CD14-positive monocyte (primary cell): ENCODE measurements around the gene MICAL2. TPM values are rescaled to one million over a fixed set of nuclear protein-coding genes. Genes with fewer than 3 reads are reported as not detected.

Experiments
- DNase-seq, 3 donors: peaks; one replicate each; pipeline ENCODE4 v3.0.0-alpha.2; 2011 to 2022
- H2AFZ ChIP-seq: 2 replicates; pipeline ENCODE4 v1.6.0; 2012; ENCODE audit warnings: mild to moderate bottlenecking, low read depth, low read length, inconsistent platforms; ENCODE audit not compliant: insufficient read depth, poor library complexity, severe bottlenecking
- H3K27ac ChIP-seq, 2 donors: 1 replicate in 1 of 2; 2 replicates in 1 of 2; pipeline ENCODE4 v1.5.1; 2012 to 2013; ENCODE audit warnings: low read length in 2 of 2, control low read depth in 1 of 2, inconsistent platforms in 1 of 2, low read depth in 1 of 2, mild to moderate bottlenecking in 1 of 2
- H3K27me3 ChIP-seq, 2 donors: one replicate each; pipeline versions ENCODE4 v1.6.0 to v1.6.1; 2011 to 2013; ENCODE audit warnings: low read length in 2 of 2; ENCODE audit not compliant: control insufficient read depth in 2 of 2, insufficient read depth in 2 of 2
- H3K36me3 ChIP-seq, 2 donors: replicated peaks in 1 of 2; 1 replicate in 1 of 2; 2 replicates in 1 of 2; pipeline versions ENCODE4 v1.5.1 to v1.6.1; 2012 to 2013; ENCODE audit warnings: low read length in 2 of 2, control low read depth in 1 of 2, inconsistent platforms in 1 of 2, mild to moderate bottlenecking in 1 of 2; ENCODE audit not compliant: insufficient read depth in 2 of 2, control insufficient read depth in 1 of 2
- H3K4me1 ChIP-seq, 2 donors: 1 replicate in 1 of 2; 2 replicates in 1 of 2; pipeline versions ENCODE4 v1.5.1 to v1.6.1; 2012 to 2013; ENCODE audit warnings: low read length in 2 of 2, control low read depth in 1 of 2, inconsistent platforms in 1 of 2, mild to moderate bottlenecking in 1 of 2, moderate library complexity in 1 of 2; ENCODE audit not compliant: insufficient read depth in 2 of 2, control insufficient read depth in 1 of 2
- H3K4me2 ChIP-seq: replicated peaks from 2 replicates; pipeline ENCODE3; 2012; ENCODE audit warnings: low read length, moderate library complexity, mild to moderate bottlenecking; ENCODE audit not compliant: poor library complexity, severe bottlenecking; ENCODE audit errors: extremely low read depth
- H3K4me3 ChIP-seq, 3 experiments: fragments of 200-600 bp in 1 of 3; sonication (generic) in 1 of 3; replicated peaks in 1 of 3; 1 replicate in 2 of 3; 2 replicates in 1 of 3; pipeline ENCODE4 v1.5.1; 2011 to 2013; ENCODE audit warnings: low read length in 3 of 3, mild to moderate bottlenecking in 3 of 3, control low read depth in 2 of 3, low read depth in 2 of 3, inconsistent platforms in 1 of 3, moderate library complexity in 1 of 3
- H3K79me2 ChIP-seq: 2 replicates; pipeline ENCODE4 v1.6.0; 2012; ENCODE audit warnings: mild to moderate bottlenecking, control low read depth, inconsistent platforms, low read length, moderate library complexity; ENCODE audit not compliant: insufficient read depth
- H3K9ac ChIP-seq: 2 replicates; pipeline ENCODE4 v1.6.0; 2017; ENCODE audit warnings: low read length, mild to moderate bottlenecking; ENCODE audit not compliant: insufficient read depth, poor library complexity, severe bottlenecking
- H3K9me3 ChIP-seq, 2 donors: replicated peaks in 1 of 2; 1 replicate in 1 of 2; 2 replicates in 1 of 2; pipeline versions ENCODE4 v1.5.1 to v1.6.1; 2012 to 2013; ENCODE audit warnings: low read length in 2 of 2, control low read depth in 1 of 2; ENCODE audit not compliant: control insufficient read depth in 1 of 2, insufficient read depth in 1 of 2
- H4K20me1 ChIP-seq: 2 replicates; pipeline ENCODE4 v1.6.0; 2012; ENCODE audit warnings: mild to moderate bottlenecking, low read length, control low read depth, moderate library complexity; ENCODE audit not compliant: insufficient read depth
- H3K27ac Mint-ChIP-seq, 7 donors: one replicate each; pipeline ENCODE4 v1.8.0; 2020; ENCODE audit warnings: mild to moderate bottlenecking in 7 of 7, mixed read lengths in 7 of 7, moderate library complexity in 6 of 7, inconsistent platforms in 2 of 7
- H3K27me3 Mint-ChIP-seq, 3 donors: one replicate each; pipeline ENCODE4 v1.8.0; 2021 to 2022; ENCODE audit warnings: low read depth in 3 of 3, mild to moderate bottlenecking in 3 of 3, mixed read lengths in 3 of 3, moderate library complexity in 3 of 3, inconsistent platforms in 1 of 3
- H3K36me3 Mint-ChIP-seq, 2 donors: one replicate each; pipeline ENCODE4 v1.8.0; 2020; ENCODE audit warnings: mixed read lengths in 2 of 2, inconsistent platforms in 1 of 2, mild to moderate bottlenecking in 1 of 2
- H3K4me1 Mint-ChIP-seq: one replicate; pipeline ENCODE4 v1.8.0; 2020; ENCODE audit warnings: mild to moderate bottlenecking, mixed read lengths
- H3K4me3 Mint-ChIP-seq, 2 donors: one replicate each; pipeline ENCODE4 v1.8.0; 2020; ENCODE audit warnings: mild to moderate bottlenecking in 2 of 2, mixed read lengths in 2 of 2, moderate library complexity in 1 of 2
- H3K9me3 Mint-ChIP-seq, 7 donors: one replicate each; pipeline ENCODE4 v1.8.0; 2020 to 2022; ENCODE audit warnings: mixed read lengths in 7 of 7, mild to moderate bottlenecking in 6 of 7, moderate library complexity in 6 of 7, inconsistent platforms in 2 of 7
- WGBS: methylation state at CpG from one replicate; pipeline ENCODE4 v1.1.5; 2013; ENCODE audit warnings: missing lambda C conversion rate; ENCODE audit not compliant: insufficient coverage; 5-methylcytosine and 5-hydroxymethylcytosine counted together
- intact Hi-C, 2 donors: fragments of 100-400 bp; cut with micrococcal nuclease; formaldehyde crosslinking; loops; one replicate each; pipeline versions ENCODE4 v1.15.0 to v1.15.1; 2023
- polyA plus RNA-seq, 3 donors: library from polyadenylated mRNA; depleted of rRNA in 1 of 3; unstranded in 2 of 3; stranded (reverse) in 1 of 3; fragments of 300-500 nt in 2 of 3; fragments of >200 nt in 1 of 3; fragmentation: Illumina TruSeq in 2 of 3; gene quantifications; 1 replicate in 2 of 3; 2 replicates in 1 of 3; pipeline ENCODE4 v1.2.3, GENCODE V29; 2012 to 2021
- TF ChIP-seq, protein P1 (sequence below): fragments of 200-600 bp; IDR thresholded peaks from one replicate; pipeline ENCODE4 v1.8.0; 2022; ENCODE audit warnings: antibody characterized with exemption, mild to moderate bottlenecking

The MICAL2 gene
- polyA plus RNA-seq, 3 donors, result 39.8 to 72.5 (median 44.0) TPM

DNA sequence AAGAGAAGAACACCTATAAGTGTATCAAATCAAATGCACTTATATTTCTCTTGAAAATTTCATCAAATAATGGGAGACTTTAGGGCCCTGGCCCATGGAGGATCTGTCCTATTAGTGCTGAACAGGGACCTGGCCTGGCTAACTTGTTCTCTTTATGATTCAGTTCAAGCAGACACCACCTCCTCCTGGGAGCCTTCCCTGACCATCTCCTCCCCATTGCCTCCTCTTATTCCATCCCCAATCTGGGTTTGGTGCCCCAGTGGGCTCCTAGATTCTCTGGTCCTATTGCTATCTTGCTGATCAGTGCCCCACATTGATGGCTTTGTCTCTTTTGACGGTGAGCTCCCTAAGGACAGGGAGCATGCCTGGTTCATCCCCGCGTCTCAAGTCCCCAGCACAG, 60.1 kb downstream of the MICAL2 start:
- H3K4me2 ChIP-seq, result no peak overlapping the region
- no peaks in the 10 kb centered on the region for H3K9me3 ChIP-seq
- peak overlapping the region; percentile 58 to 83 (median 73) for H3K27ac Mint-ChIP-seq
- intact Hi-C loops, result loop anchor here (5.0 to 10.0 kb wide), 2 partner anchors 43 to 54 kb away; no protein-coding TSS in a partner anchor
- no peak overlapping the region for H3K4me3 Mint-ChIP-seq
- peaks cover 0 to 3% (median 0%) of the 10 kb centered on the region in 7 donors for H3K9me3 Mint-ChIP-seq
- H3K36me3 Mint-ChIP-seq, result peaks cover 50 to 65% of the 10 kb centered on the region in 2 donors
- H3K4me3 ChIP-seq, result no peak overlapping the region
- H3K36me3 ChIP-seq, result peaks cover 15 to 40% of the 10 kb centered on the region in 2 donors
- peaks cover 50% of the 10 kb centered on the region for H4K20me1 ChIP-seq
- peaks cover 55% of the 10 kb centered on the region for H3K4me1 Mint-ChIP-seq
- peaks cover 0 to 2% (median 0%) of the 10 kb centered on the region in 3 donors for H3K27me3 Mint-ChIP-seq
- TF ChIP-seq, protein P1, sequence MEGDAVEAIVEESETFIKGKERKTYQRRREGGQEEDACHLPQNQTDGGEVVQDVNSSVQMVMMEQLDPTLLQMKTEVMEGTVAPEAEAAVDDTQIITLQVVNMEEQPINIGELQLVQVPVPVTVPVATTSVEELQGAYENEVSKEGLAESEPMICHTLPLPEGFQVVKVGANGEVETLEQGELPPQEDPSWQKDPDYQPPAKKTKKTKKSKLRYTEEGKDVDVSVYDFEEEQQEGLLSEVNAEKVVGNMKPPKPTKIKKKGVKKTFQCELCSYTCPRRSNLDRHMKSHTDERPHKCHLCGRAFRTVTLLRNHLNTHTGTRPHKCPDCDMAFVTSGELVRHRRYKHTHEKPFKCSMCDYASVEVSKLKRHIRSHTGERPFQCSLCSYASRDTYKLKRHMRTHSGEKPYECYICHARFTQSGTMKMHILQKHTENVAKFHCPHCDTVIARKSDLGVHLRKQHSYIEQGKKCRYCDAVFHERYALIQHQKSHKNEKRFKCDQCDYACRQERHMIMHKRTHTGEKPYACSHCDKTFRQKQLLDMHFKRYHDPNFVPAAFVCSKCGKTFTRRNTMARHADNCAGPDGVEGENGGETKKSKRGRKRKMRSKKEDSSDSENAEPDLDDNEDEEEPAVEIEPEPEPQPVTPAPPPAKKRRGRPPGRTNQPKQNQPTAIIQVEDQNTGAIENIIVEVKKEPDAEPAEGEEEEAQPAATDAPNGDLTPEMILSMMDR, result no peak
- no peak overlapping the region for H2AFZ ChIP-seq
- H3K9ac ChIP-seq, result no peak overlapping the region
- peak overlapping the region; percentile 2 to 11 for H3K27ac ChIP-seq
- peaks cover 37 to 43% of the 10 kb centered on the region in 2 donors for H3K4me1 ChIP-seq
- no peak for DNase-seq
- no peaks in the 10 kb centered on the region for H3K27me3 ChIP-seq
- 100% methylated on average over 1 of the region's 3 CpGs for WGBS
- peaks cover 15% of the 10 kb centered on the region for H3K79me2 ChIP-seq

DNA sequence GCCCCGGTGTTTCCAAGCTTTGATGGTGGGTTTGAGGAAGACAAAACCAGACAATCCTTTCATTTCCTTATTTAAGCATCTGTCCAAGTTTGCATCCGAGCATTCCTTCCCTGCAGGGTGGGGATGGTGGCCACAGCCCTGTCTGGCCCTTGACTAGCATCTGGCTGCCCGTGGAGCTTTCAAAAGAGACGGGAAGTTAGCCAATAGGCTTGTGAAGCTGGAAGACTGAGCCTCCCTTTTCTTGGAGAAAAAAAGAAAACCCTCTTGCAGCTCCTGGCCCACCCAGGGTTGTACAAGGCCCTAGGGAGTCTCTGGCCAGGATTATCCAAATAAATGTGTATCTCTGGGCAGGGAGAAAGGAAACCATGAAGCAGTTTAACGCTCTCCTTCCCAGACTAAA, 60.6 kb downstream of the MICAL2 start:
- TF ChIP-seq, protein P1, result no peak

More for the DNA sequence above, 60.6 kb downstream of the MICAL2 start:
- Histone ChIP-seq H3K79me2 (peaks cover 15% of the 10 kb centered on the region), H3K9me3 (no peaks in the 10 kb centered on the region), H3K27me3 (no peaks in the 10 kb centered on the region), H3K27ac (peak overlapping the region; percentile 2 to 11), H2AFZ (no peak overlapping the region), H4K20me1 (peaks cover 50% of the 10 kb centered on the region), H3K36me3 (peaks cover 15 to 36% of the 10 kb centered on the region in 2 donors), H3K4me1 (peaks cover 39 to 43% of the 10 kb centered on the region in 2 donors), H3K9ac (no peak overlapping the region), H3K4me3 (no peak overlapping the region), H3K4me2 (no peak overlapping the region)
- Mint-ChIP-seq H3K9me3 (peaks cover 0 to 3% (median 0%) of the 10 kb centered on the region in 7 donors), H3K36me3 (peaks cover 51 to 65% of the 10 kb centered on the region in 2 donors), H3K4me1 (peaks cover 57% of the 10 kb centered on the region), H3K27ac (peak overlapping the region; percentile 58 to 83 (median 73)), H3K4me3 (peak overlapping the region in 1 of 2 donors; percentile 13), H3K27me3 (peaks cover 0 to 2% (median 0%) of the 10 kb centered on the region in 3 donors)
- intact Hi-C loops, result loop anchor here (5.0 to 10.0 kb wide), 2 partner anchors 44 to 54 kb away; no protein-coding TSS in a partner anchor
- peak in 1 of 3 donors; percentile 28 for DNase-seq
- 0% methylated on average over 2 of the region's 5 CpGs for WGBS
